Measurements from ENCODE around the gene IPO11. TPM values are rescaled to one million over a fixed set of nuclear protein-coding genes. Genes with fewer than 3 reads are reported as not detected.
"Not testable (repeated sequence)": the region's sequence is repeated elsewhere in the genome, so short reads cannot be mapped to it uniquely, and the experiment has no call there.

Gene IPO11
- total RNA-seq, 1 donor from 2014 or later = 66.9 TPM

DNA sequence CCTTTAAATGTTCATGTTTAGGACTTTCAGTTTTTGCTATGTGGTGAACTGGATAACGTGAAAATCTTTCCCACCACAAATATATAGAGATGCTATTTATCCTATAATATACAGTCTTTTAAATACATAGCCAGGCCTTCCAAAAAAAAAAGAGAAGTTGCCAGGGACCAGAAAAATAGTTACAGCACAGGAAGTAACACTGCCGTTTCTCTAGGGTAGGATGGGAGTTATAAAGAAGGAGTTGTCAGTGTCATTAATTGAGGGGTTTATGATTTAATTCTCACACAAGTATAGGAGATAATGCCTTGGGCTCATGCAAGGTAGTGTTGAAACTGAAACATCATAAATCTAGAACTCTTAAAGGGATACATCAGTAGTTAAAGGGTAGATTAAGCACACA is 250.0 kb downstream of the IPO11 start:
- Histone ChIP-seq H3K4me1 (no peaks in the 10 kb centered on the region), H4K20me1 (ENCODE audit: low read depth) (no peaks in the 10 kb centered on the region), H3K79me2 (ENCODE audit: low read depth) (no peaks in the 10 kb centered on the region), H3F3A (ENCODE audit: low read depth) (no peaks in the 10 kb centered on the region), H2AFZ (replicated peaks) (no peak overlapping the region), H3K36me3 (no peaks in the 10 kb centered on the region), H3K9me3 (ENCODE audit: low read depth) (no peaks in the 10 kb centered on the region), H3K27me3 (no peaks in the 10 kb centered on the region), H3K4me2 (no peak overlapping the region), H3K27ac (no peak overlapping the region), H3K4me3 (no peak overlapping the region), H3K9ac (no peak overlapping the region)
- no peaks in the 10 kb centered on the region for H3K36me3 Mint-ChIP-seq
- no peak overlapping the region for H3K27ac Mint-ChIP-seq
- no peak overlapping the region for H3K4me3 Mint-ChIP-seq
- H3K4me1 Mint-ChIP-seq = no peaks in the 10 kb centered on the region
- H3K27me3 Mint-ChIP-seq (ENCODE audit: insufficient read depth, low read depth) = no peaks in the 10 kb centered on the region
- TF ChIP-seq EZH2phosphoT487 (IDR thresholded peaks at IDR 0.05) = no peak
- TF ChIP-seq EZH2 (IDR thresholded peaks at IDR 0.05) = no peak
- TF ChIP-seq, protein P1, sequence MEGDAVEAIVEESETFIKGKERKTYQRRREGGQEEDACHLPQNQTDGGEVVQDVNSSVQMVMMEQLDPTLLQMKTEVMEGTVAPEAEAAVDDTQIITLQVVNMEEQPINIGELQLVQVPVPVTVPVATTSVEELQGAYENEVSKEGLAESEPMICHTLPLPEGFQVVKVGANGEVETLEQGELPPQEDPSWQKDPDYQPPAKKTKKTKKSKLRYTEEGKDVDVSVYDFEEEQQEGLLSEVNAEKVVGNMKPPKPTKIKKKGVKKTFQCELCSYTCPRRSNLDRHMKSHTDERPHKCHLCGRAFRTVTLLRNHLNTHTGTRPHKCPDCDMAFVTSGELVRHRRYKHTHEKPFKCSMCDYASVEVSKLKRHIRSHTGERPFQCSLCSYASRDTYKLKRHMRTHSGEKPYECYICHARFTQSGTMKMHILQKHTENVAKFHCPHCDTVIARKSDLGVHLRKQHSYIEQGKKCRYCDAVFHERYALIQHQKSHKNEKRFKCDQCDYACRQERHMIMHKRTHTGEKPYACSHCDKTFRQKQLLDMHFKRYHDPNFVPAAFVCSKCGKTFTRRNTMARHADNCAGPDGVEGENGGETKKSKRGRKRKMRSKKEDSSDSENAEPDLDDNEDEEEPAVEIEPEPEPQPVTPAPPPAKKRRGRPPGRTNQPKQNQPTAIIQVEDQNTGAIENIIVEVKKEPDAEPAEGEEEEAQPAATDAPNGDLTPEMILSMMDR (IDR thresholded peaks at IDR 0.05) = no peak
- peaks cover 7% of the 10 kb centered on the region for H3K9me3 Mint-ChIP-seq
- no peak for DNase-seq (ENCODE audit: low spot score)

DNA sequence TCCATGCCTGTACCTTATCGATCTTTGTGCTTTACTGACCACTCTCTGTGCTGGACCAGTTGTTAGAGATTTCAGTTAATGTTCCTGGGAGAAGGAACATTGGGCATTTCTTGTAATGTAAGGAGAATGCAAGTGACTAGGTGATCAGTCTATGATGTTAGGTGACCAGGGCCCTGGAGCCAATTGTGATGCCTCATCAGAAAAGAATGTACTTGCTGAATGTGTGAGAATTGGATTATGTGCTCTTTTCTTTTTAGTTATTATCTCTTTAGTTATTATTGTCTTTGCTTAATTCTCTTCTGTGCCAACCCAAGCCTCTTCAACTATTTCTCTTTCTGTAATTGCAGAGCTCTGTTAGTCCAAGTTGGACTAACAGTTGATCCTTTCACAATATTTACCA is 258.9 kb downstream of the IPO11 start:
- Histone ChIP-seq H2AFZ (replicated peaks) (no peak overlapping the region), H3K79me2 (ENCODE audit: low read depth) (no peaks in the 10 kb centered on the region), H3K9me3 (ENCODE audit: low read depth) (no peaks in the 10 kb centered on the region), H3K4me2 (no peak overlapping the region), H3K4me3 (no peak overlapping the region), H3K4me1 (no peaks in the 10 kb centered on the region), H3K36me3 (no peaks in the 10 kb centered on the region), H3K9ac (no peak overlapping the region), H3K27me3 (no peaks in the 10 kb centered on the region), H3F3A (ENCODE audit: low read depth) (no peaks in the 10 kb centered on the region), H3K27ac (no peak overlapping the region), H4K20me1 (ENCODE audit: low read depth) (no peaks in the 10 kb centered on the region)
- TF ChIP-seq, protein P1 (IDR thresholded peaks at IDR 0.05) = no peak
- TF ChIP-seq EZH2phosphoT487 (IDR thresholded peaks at IDR 0.05) (no peak), EZH2 (IDR thresholded peaks at IDR 0.05) (no peak)
- no peak for DNase-seq (ENCODE audit: low spot score)
- Mint-ChIP-seq H3K36me3 (no peaks in the 10 kb centered on the region), H3K27me3 (ENCODE audit: insufficient read depth, low read depth) (no peaks in the 10 kb centered on the region), H3K9me3 (peaks cover 7% of the 10 kb centered on the region), H3K4me1 (no peaks in the 10 kb centered on the region), H3K4me3 (no peak overlapping the region), H3K27ac (no peak overlapping the region)

DNA sequence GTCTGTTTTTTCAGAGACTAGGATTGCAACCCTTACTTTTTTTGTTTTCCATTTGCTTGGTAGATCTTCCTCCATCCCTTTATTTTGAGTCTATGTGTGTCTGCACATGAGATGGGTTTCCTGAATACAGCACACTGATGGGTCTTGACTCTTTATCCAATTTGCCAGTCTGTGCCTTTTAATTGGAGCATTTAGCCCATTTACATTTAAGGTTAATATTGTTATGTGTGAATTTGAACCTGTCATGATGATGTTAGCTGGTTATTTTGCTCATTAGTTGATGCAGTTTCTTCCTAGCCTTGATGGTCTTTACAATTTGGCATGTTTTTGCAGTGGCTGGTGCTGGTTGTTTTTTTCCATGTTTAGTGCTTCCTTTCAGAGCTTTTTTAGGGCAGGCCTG is 264.0 kb downstream of the IPO11 start:
- H3K4me1 Mint-ChIP-seq; DNase-seq (ENCODE audit: low spot score); H4K20me1 ChIP-seq (ENCODE audit: low read depth); H3K4me2 ChIP-seq; H2AFZ ChIP-seq (replicated peaks); H3K9ac ChIP-seq; H3K36me3 Mint-ChIP-seq; H3K79me2 ChIP-seq (ENCODE audit: low read depth); H3K4me3 ChIP-seq; H3F3A ChIP-seq (ENCODE audit: low read depth); H3K27me3 ChIP-seq; H3K36me3 ChIP-seq; H3K4me1 ChIP-seq; H3K27me3 Mint-ChIP-seq (ENCODE audit: insufficient read depth, low read depth); H3K27ac ChIP-seq; H3K9me3 ChIP-seq (ENCODE audit: low read depth); H3K27ac Mint-ChIP-seq; H3K4me3 Mint-ChIP-seq: not testable (repeated sequence)
- H3K9me3 Mint-ChIP-seq = peaks cover 23% of the 10 kb centered on the region

Small RNA genes within 50 kb of the gene (small RNA-seq; reads per million reads assigned to genes)
- gene CKS1BP3 (not detected), gene RNU6-661P (not detected)

Other genes starting within 250 kb of the IPO11 start
- 78.8 and 114 TPM in 2 replicates for gene KIF2A, start 106.6 kb upstream of the IPO11 start, total RNA-seq (ENCODE audit: low replicate concordance)
- gene DIMT1, start 8.9 kb upstream of the IPO11 start, total RNA-seq (ENCODE audit: low replicate concordance) = 24.0 and 43.2 TPM in 2 replicates
- 0.79 and 1.2 TPM in 2 replicates for gene LRRC70, start 166.1 kb downstream of the IPO11 start, total RNA-seq (ENCODE audit: low replicate concordance)